HL-60 (cell line): ENCODE measurements around the gene ZAP70.
"Not testable (repeated sequence)": the region's sequence is repeated elsewhere in the genome, so short reads cannot be mapped to it uniquely, and the experiment has no call there.

Experiments used
- DNase-seq, 2 experiments: peaks; one replicate each; pipeline ENCODE4 v3.0.0-alpha.2; 2010 to 2020; ENCODE audit warnings: low read depth in 1 of 2, low spot score in 1 of 2
- H3K27ac ChIP-seq: fragments of 250-450 bp; sonication (Bioruptor Pico); replicated peaks from 2 replicates; pipeline ENCODE4 v1.5.1; 2020; ENCODE audit warnings: mild to moderate bottlenecking, moderate library complexity
- H3K27me3 ChIP-seq: fragments of 250-450 bp; sonication (Bioruptor Pico); 2 replicates; pipeline ENCODE4 v1.5.1; 2021; ENCODE audit warnings: mild to moderate bottlenecking, moderate library complexity; ENCODE audit not compliant: insufficient read depth, poor library complexity, severe bottlenecking
- H3K4me3 ChIP-seq: replicated peaks from 2 replicates; pipeline ENCODE4 v1.5.1; 2011; ENCODE audit warnings: mild to moderate bottlenecking, control low read depth, low read length; ENCODE audit not compliant: insufficient read depth
- CTCF ChIP-seq: IDR thresholded peaks from one replicate; pipeline ENCODE4 v1.5.1; 2011; ENCODE audit warnings: low read length, control low read depth, inconsistent platforms; ENCODE audit not compliant: insufficient read depth
- GABPA ChIP-seq: IDR thresholded peaks from 2 replicates; pipeline ENCODE4 v1.6.1; 2012; ENCODE audit warnings: low read depth
- POLR2AphosphoS5 ChIP-seq: IDR thresholded peaks from 2 replicates; pipeline ENCODE4 v1.6.1; 2012; ENCODE audit warnings: low read depth
- REST ChIP-seq: IDR thresholded peaks from 2 replicates; pipeline ENCODE4 v1.6.1; 2012; ENCODE audit warnings: low read depth; ENCODE audit not compliant: insufficient replicate concordance
- SPI1 ChIP-seq: IDR thresholded peaks from 2 replicates; pipeline ENCODE4 v1.6.1; 2012; ENCODE audit warnings: low read depth, mild to moderate bottlenecking, borderline replicate concordance

The ZAP70 gene

GRCh38 chr2:97708608-97709007 is 4.8 kb upstream of the ZAP70 start:
- Histone ChIP-seq H3K27ac (0 out of 2 replicates have a peak overlapping the region, but pooled peaks have one; percentile 17), H3K4me3 (no peak overlapping the region), H3K27me3 (no peaks in the 10 kb centered on the region)
- TF ChIP-seq POLR2AphosphoS5, result no peak
- TF ChIP-seq CTCF, result no peak
- TF ChIP-seq REST, result no peak
- no peak for TF ChIP-seq GABPA
- TF ChIP-seq SPI1, result no peak
- no peak for DNase-seq

DNA sequence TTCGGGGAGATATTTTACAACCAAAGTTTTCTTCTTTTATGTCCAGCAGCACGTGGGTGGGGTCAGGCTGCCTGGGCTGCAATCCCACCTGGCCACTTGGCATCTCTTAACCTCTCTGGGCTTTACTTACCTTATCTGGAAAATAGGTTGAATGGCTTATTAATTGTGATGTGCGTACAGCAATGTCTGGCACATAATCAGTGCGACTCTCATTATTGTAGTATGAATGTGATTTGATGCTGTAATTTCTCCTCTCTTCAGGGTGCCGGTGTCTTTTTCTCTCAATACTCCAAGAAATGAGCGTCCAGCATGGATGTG is 2.0 kb upstream of the ZAP70 start:
- H3K27me3 ChIP-seq, result no peaks in the 10 kb centered on the region
- no peak for DNase-seq
- no peak overlapping the region for H3K4me3 ChIP-seq
- no peak for TF ChIP-seq POLR2AphosphoS5
- TF ChIP-seq GABPA, result no peak
- no peak for TF ChIP-seq REST
- TF ChIP-seq SPI1, result no peak
- no peak for TF ChIP-seq CTCF
- H3K27ac ChIP-seq, result no peak overlapping the region

- not testable (repeated sequence) for H3K27me3 ChIP-seq, H3K4me3 ChIP-seq, H3K27ac ChIP-seq, DNase-seq
These were observed 1.2 kb upstream of the ZAP70 start for GRCh38 chr2:97712175-97712574.

- DNase-seq, result no peak
- no peaks in the 10 kb centered on the region for H3K27me3 ChIP-seq
- TF ChIP-seq SPI1, result no peak
- no peak for TF ChIP-seq GABPA
- no peak for TF ChIP-seq POLR2AphosphoS5
- no peak for TF ChIP-seq REST
- no peak for TF ChIP-seq CTCF
- H3K27ac ChIP-seq, result no peak overlapping the region
- no peak overlapping the region for H3K4me3 ChIP-seq
These were observed 582 bp upstream of the ZAP70 start for GRCh38 chr2:97712693-97713295.
